ENCODE results near the gene PRMT7.
"Not testable (repeated sequence)": the region's sequence is repeated elsewhere in the genome, so short reads cannot be mapped to it uniquely, and the experiment has no call there.

Gene PRMT7

DNA sequence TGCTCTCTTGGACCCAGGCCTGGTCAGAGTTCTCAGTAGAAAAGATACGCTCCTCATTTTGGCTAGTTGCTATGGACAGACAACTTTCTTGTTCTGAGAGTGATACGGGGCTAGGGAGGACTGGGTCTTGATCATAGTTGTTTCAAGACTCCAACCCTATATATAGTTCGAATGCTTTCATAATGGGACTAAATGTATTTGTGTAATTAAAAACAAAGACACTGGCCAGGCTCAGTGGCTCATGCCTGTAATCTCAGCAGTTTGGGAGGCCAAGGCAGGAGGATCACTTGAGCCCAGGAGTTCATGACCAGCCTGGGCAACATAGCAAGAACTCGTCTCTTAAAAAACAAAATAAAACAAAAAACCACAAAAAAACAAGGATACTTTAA, 28.8 kb upstream of the PRMT7 start:
- no peak for DNase-seq
- in situ Hi-C loops (cut with HindIII; ENCODE audit: low pct_ligation_motif_present, low pct_unique_long_range_greater_than_20kb, low sequenced_read_pairs) = no loop called here

DNA sequence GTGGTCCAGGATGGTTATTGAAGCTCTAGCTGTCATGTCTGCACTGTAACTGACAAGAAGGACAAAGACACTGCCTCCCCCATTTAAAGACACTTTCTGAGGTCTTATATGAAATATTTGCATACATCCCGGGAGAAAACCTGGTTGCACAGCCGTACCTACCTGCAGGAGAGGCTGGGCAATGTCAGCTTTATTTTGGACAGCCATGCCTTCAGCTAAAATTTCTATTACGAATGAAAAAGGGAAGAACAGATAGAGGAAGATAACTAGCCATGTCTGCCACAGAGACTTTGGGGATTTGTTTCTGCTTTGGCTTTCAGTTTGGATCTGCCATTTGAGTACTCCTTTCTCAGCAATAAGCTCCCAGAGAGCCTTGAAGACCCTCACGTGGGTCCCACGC, 27.5 kb upstream of the PRMT7 start:
- no peak for DNase-seq
- in situ Hi-C loops (cut with HindIII; ENCODE audit: low pct_ligation_motif_present, low pct_unique_long_range_greater_than_20kb, low sequenced_read_pairs) = no loop called here

DNA sequence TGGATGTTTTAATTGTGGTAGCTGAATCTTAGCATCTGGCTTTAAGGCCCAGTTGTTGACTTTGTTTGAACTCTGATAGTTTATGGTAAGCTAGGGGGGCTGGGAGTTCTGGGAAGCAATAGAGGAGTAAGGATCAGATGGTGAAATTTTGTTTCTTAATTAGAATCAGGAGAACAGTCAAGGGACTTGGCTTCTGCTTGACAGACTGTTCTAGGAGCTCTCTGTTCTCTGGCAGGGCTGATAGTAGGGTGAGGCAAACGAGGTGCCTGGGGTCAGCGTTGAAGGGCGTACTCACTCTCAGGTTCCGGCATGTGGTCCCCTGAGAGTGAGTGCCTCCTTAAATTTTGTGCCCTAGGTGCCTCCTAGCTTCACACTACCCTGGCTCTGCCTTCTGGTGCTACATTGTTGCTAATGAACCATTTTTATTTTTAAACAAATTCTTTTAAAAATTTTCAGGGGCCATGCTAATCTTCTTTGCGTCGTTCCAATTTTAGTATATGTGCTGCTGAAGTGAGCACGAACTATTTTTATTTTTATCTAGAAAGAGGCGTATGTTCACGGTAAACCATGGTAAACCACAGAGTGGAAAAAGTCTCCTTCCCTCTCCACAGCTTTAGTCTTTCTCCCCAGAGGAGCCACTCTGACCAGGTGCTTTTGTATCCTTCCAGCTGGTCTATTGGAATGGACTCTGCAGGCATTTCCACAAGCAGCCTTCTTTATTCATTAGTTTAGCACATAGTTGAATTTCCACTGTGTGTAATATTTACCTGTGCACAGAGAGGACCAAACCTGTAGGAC, 26.8 kb upstream of the PRMT7 start:
- DNase-seq = no peak
- in situ Hi-C loops (cut with HindIII; ENCODE audit: low pct_ligation_motif_present, low pct_unique_long_range_greater_than_20kb, low sequenced_read_pairs) = no loop called here

DNA sequence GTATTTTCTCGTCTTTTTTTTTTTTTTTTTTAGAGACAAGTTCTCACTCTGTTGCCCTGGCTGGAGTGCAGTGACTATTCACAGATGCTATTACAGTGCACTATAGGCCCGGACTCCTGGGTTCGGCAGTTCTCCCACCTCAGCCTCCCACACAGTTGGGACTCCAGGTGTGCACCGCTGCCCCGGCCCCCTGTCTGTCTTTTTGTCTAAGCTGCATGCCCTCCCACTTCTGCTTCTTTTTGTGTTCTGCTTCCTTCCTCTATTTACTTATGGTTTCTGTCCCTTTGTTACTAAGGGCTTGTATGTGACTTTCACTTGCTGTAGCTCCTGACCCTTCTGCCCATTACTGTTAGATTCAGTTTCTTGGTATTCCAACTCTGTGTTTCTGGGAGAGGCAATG, 26.0 kb upstream of the PRMT7 start:
- in situ Hi-C loops (cut with HindIII; ENCODE audit: low pct_ligation_motif_present, low pct_unique_long_range_greater_than_20kb, low sequenced_read_pairs) = no loop called here
- no peak for DNase-seq

DNA sequence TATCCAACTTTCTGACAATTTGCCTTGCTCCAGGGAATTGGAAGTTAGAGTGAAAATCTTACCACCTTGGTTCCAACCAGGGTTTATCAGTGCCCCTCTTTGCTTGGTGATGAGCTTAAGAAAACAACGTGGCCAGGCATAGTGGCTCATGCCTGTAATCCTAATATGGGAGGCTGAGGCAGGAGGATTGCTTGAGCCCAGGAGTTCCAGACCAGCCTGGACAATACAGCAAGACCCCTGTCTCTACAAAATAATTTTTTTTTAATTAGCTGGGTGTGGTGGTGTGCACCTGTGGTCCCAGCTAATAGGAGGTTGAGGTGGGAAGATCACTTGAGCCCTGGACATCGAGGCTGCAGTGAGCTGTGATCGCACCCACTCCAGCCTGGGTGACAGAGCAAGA, 25.1 kb upstream of the PRMT7 start:
- in situ Hi-C loops (cut with HindIII; ENCODE audit: low pct_ligation_motif_present, low pct_unique_long_range_greater_than_20kb, low sequenced_read_pairs) = no loop called here
- DNase-seq = no peak

GRCh38 chr16:68286153-68287074, 24.4 kb upstream of the PRMT7 start:
- DNase-seq = no peak
- in situ Hi-C loops (cut with HindIII; ENCODE audit: low pct_ligation_motif_present, low pct_unique_long_range_greater_than_20kb, low sequenced_read_pairs) = no loop called here

DNA sequence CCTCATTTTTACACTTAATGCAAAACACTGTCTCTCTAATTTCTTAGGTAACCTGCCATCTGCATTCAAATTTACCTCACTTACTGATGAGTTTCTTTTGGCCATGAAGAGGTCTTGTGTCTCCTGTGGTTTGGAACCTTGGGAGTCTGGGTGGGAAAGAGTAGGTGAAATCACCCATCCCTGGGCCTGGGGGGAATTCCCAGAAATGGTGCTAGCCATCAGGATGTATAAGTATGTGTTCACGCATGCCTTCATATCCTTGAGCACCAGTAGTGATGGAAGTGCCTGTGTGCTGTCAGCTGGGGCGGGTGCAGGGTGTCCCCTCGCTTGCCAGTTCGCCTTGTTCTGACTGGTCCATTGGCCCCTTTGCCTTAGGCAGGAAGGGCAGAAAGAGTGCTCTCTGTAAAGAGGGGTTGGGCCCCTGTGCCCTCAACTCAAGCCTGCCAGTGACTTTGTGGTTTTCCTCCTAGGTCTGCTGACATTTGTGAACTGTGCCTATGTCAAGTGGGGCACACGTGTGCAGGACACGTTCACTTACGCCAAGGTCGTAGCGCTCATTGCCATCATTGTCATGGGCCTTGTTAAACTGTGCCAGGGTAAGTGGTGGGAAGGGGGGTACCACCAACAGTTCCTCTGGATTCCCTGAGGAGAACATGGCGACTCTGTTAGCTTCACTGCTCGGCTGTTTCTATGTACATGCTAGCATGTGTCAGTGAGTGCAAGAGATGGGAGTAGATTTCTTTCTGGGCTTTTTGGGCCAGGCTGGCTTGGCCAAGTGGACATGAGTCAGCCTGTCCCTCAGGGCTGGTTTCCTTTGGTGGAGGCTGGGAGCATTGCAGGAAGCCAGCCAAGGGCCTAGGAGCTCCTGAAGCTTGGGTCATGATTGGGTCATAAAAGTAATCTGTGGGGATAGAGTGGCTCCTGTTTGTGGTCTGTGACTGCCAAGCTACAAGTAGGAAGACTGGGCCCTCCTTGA, 23.3 kb upstream of the PRMT7 start:
- DNase-seq = peak; percentile 55
- in situ Hi-C loops (cut with HindIII; ENCODE audit: low pct_ligation_motif_present, low pct_unique_long_range_greater_than_20kb, low sequenced_read_pairs) = no loop called here

DNA sequence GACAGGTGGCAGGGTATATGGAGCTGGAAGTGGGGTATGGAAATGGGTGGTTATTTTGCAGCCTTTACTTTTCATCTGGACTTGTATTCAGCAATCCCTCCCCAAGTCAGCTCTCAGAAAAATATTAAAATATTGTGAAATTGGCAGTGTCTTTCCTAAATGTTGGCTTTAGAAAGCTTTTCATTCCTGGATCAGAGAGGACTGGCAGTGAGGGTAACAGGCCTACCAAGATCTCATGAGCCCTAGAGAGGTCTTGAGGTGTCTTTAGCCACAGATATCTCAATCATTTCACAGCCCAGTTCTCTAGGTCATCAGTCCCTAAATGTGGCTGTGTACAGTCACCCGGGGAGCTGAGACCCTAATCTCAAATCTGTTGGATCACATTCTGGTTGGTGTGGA, 22.6 kb upstream of the PRMT7 start:
- in situ Hi-C loops (cut with HindIII; ENCODE audit: low pct_ligation_motif_present, low pct_unique_long_range_greater_than_20kb, low sequenced_read_pairs) = no loop called here
- no peak for DNase-seq

- in situ Hi-C loops (cut with HindIII; ENCODE audit: low pct_ligation_motif_present, low pct_unique_long_range_greater_than_20kb, low sequenced_read_pairs); DNase-seq: not testable (repeated sequence)
Observed at GRCh38 chr16:68288796-68289195, 22.0 kb upstream of the PRMT7 start.

DNA sequence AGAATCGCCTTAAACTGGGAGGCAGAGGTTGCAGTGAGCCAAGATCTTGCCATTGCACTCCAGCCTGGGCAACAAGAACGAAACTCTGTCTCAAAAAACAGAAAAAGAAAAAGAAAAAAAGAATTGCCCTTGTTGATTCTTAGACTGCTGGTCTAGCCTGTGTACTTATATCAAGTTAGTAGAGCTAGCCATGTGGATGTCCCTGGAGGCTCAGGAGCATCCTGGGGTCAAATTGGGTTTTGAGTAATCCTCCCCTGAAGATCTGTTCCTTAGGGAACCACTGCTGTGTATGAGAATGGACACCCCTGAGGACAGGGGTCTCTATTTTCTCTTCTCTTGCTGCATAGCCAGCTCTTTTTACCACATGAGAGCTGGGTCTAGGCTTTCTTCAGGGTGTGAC, 21.6 kb upstream of the PRMT7 start:
- no peak for DNase-seq
- in situ Hi-C loops (cut with HindIII; ENCODE audit: low pct_ligation_motif_present, low pct_unique_long_range_greater_than_20kb, low sequenced_read_pairs) = no loop called here

DNA sequence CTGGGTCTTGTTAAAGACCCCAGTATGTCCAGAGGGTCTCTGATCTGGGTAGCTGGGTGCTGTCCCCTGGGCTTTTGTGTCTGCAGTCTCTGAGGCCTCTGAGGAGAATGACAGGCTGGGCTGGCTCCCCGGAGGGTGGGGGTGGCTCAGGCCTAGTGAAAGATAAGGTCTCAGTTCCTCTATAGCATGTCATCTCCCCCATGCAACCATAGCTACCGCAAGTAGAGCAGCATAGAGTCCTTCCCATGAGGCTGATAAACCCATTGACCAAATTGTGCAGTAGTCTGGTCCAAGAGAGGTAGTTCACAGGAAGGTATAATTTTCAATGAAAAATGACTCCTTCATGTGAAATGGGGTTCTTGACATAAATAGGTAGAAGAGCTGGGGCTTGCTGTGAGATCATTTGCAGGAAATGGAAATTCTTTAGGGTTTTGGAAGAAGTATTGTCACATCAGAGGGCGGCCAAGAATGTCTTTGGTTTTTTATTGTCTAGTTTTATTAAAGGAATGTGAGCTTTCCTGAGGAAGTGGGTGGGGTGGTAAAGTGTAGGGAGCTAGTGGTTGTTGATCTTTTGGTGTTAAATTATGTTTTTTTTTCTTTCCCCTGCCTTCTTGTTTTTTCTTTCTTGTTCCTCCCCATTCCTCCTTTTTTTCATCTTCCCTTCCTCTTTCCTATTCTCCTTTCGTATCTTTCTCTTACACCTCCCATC, 21.0 kb upstream of the PRMT7 start:
- DNase-seq = no peak
- in situ Hi-C loops (cut with HindIII; ENCODE audit: low pct_ligation_motif_present, low pct_unique_long_range_greater_than_20kb, low sequenced_read_pairs) = no loop called here

DNA sequence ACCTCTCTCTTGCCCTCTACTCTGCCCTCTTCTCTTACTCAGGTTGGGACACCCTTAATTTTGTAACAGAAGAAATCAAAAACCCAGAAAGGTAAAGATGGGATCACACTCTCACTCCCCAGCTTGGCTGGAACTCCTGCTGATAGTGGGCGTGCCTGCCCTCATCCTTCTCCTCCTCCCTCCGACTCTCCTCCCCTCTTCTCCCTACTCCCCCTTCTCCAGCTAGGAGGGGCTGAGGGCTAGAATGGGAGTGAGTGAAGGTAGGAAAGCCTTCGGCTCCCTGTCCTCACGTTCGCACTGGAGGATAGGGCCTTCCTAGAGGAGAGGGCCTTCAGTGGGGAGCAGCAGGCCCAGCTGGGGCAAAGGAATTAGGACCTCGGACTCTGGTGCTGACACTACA, 20.4 kb upstream of the PRMT7 start:
- in situ Hi-C loops (cut with HindIII; ENCODE audit: low pct_ligation_motif_present, low pct_unique_long_range_greater_than_20kb, low sequenced_read_pairs) = no loop called here
- no peak for DNase-seq

DNA sequence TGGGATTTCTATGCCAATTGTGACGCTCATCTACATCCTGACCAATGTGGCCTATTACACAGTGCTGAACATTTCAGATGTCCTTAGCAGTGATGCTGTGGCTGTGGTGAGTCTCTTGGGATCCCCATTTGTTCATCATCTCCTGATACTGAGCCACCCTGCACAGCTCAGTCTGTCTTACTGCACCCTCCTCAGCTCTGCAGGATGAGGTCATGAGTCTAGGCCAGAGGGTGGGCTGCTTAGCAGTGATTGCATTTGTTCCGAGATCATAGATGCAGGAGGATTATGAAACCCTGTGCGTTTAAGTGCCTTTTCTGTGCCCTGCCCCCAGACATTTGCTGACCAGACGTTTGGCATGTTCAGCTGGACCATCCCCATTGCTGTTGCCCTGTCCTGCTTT, 19.6 kb upstream of the PRMT7 start:
- no peak for DNase-seq
- in situ Hi-C loops (cut with HindIII; ENCODE audit: low pct_ligation_motif_present, low pct_unique_long_range_greater_than_20kb, low sequenced_read_pairs) = no loop called here

GRCh38 chr16:68292425-68292824, 18.4 kb upstream of the PRMT7 start:
- no peak for DNase-seq
- in situ Hi-C loops (cut with HindIII; ENCODE audit: low pct_ligation_motif_present, low pct_unique_long_range_greater_than_20kb, low sequenced_read_pairs) = no loop called here

- DNase-seq = no peak
- in situ Hi-C loops (cut with HindIII; ENCODE audit: low pct_ligation_motif_present, low pct_unique_long_range_greater_than_20kb, low sequenced_read_pairs) = no loop called here
Observed at GRCh38 chr16:68296291-68296690, 14.5 kb upstream of the PRMT7 start.

GRCh38 chr16:68296693-68297092, 14.1 kb upstream of the PRMT7 start:
- no peak for DNase-seq
- in situ Hi-C loops (cut with HindIII; ENCODE audit: low pct_ligation_motif_present, low pct_unique_long_range_greater_than_20kb, low sequenced_read_pairs) = no loop called here

DNA sequence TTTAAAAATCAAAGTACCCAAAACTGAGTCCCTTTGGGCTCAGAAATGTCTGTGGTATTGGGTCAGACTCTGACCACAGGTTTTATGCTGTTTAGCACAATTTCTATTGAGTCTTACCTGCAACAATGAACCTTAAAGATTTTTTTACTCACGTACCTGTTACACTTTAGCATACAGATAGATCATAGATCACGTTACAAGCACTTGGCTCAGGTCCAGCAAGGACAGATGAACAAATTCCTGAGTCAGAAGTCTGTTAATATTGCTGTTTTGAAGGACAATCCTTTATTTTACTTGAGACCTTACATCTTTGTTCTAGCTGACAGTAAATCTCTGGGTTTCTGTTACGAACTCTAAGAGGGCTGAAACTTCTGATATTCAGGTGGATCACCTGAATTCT, 12.9 kb upstream of the PRMT7 start:
- in situ Hi-C loops (cut with HindIII; ENCODE audit: low pct_ligation_motif_present, low pct_unique_long_range_greater_than_20kb, low sequenced_read_pairs) = no loop called here

GRCh38 chr16:68298312-68298711, 12.5 kb upstream of the PRMT7 start:
- in situ Hi-C loops (cut with HindIII; ENCODE audit: low pct_ligation_motif_present, low pct_unique_long_range_greater_than_20kb, low sequenced_read_pairs) = no loop called here
- DNase-seq = no peak

More for the DNA sequence above, 12.9 kb upstream of the PRMT7 start:
- DNase-seq = peak; percentile 37
